GM12878 (cell line): ENCODE measurements around the gene C3. TPM values are rescaled to one million over a fixed set of nuclear protein-coding genes. Genes with fewer than 3 reads are reported as not detected.
A peak's percentile ranks its signal among the peaks of the same experiment; 100 is the strongest.

ENCODE experiments used
- ATAC-seq: fragments of 200-7000 bp; cut with Tn5 transposase; 3 replicates; pipeline ENCODE4 v1.9.1; 2020; ENCODE audit warnings: mild to moderate bottlenecking, moderate library complexity
- BruUV-seq: library from RNA; stranded (reverse); fragments of 400-500 nt; replicated peaks from 2 replicates; lab custom pipeline; 2021; lab: Mats Ljungman, UMichigan
- CTCF ChIA-PET: fragments of 300-600 bp; sonication (Branson Sonifier 250); formaldehyde crosslinking; extraction: SDS; loops from one replicate; lab custom pipeline; 2021; ENCODE audit warnings: inconsistent platforms; lab: Yijun Ruan, JAX
- POLR2A ChIA-PET: fragments of 350-600 bp; formaldehyde crosslinking; extraction: SDS; loops from one replicate; lab custom pipeline; 2021; ENCODE audit warnings: inconsistent platforms; lab: Charles Lee
- RAD21 ChIA-PET: fragments of 300-600 bp; sonication (Branson Sonifier 250); formaldehyde crosslinking; loops from one replicate; lab custom pipeline; 2023; ENCODE audit warnings: antibody characterized with exemption; ENCODE audit not compliant: unreplicated experiment; lab: Charles Lee
- SMC1A ChIA-PET: fragments of 300-600 bp; sonication (Branson Sonifier 250); formaldehyde crosslinking; loops from one replicate; lab custom pipeline; 2023; ENCODE audit not compliant: unreplicated experiment, uncharacterized antibody; lab: Charles Lee
- DNase-seq: peaks from one replicate; pipeline ENCODE4 v3.0.0-alpha.2; 2011; ENCODE audit warnings: low read depth, low spot score
- FAIRE-seq: peaks from 3 replicates; lab custom pipeline; 2011; peaks lifted over from hg19 to GRCh38; lab: Jason Lieb, UNC
- H2AFZ ChIP-seq: 2 replicates; pipeline ENCODE4 v1.6.0; 2011; ENCODE audit warnings: low read depth, low read length, control low read depth; ENCODE audit not compliant: control insufficient read depth
- H3K27ac ChIP-seq: 2 replicates; pipeline ENCODE4 v1.5.1; 2011; ENCODE audit warnings: control low read depth; ENCODE audit not compliant: control insufficient read depth, insufficient read depth
- H3K27me3 ChIP-seq, 2 experiments: replicated peaks in 1 of 2; 2 replicates each; pipeline versions ENCODE4 v1.6.0 to v1.6.1; 2011; ENCODE audit warnings: low read length in 1 of 2; ENCODE audit not compliant: control insufficient read depth in 2 of 2, insufficient read depth in 2 of 2
- H3K36me3 ChIP-seq, 2 experiments: 2 replicates each; pipeline ENCODE4 v1.5.1; 2011; ENCODE audit warnings: low read length in 1 of 2; ENCODE audit not compliant: control insufficient read depth in 2 of 2, insufficient read depth in 2 of 2
- H3K4me1 ChIP-seq: 2 replicates; pipeline ENCODE4 v1.6.1; 2011; ENCODE audit warnings: mild to moderate bottlenecking, low read length, moderate library complexity, mixed read lengths; ENCODE audit not compliant: control insufficient read depth, insufficient read depth
- H3K4me2 ChIP-seq: 2 replicates; pipeline ENCODE4 v1.6.0; 2011; ENCODE audit warnings: control low read depth; ENCODE audit not compliant: control insufficient read depth, insufficient read depth
- H3K4me3 ChIP-seq: fragments of 200-600 bp; sonication (generic); 2 replicates; pipeline ENCODE4 v1.5.1; 2016
- H3K79me2 ChIP-seq: 2 replicates; pipeline ENCODE4 v1.6.0; 2011; ENCODE audit warnings: low read length; ENCODE audit not compliant: control insufficient read depth, insufficient read depth
- H3K9ac ChIP-seq: 2 replicates; pipeline ENCODE4 v1.8.0; 2011; ENCODE audit warnings: low read length, control low read depth, mixed read lengths; ENCODE audit not compliant: control insufficient read depth, insufficient read depth
- H3K9me3 ChIP-seq: replicated peaks from 3 replicates; pipeline ENCODE4 v1.5.1; 2011; ENCODE audit warnings: mild to moderate bottlenecking, low read length; ENCODE audit not compliant: control insufficient read depth, insufficient read depth
- H4K20me1 ChIP-seq: 2 replicates; pipeline ENCODE4 v1.6.0; 2011; ENCODE audit not compliant: control insufficient read depth, insufficient read depth
- BCL11A ChIP-seq: IDR thresholded peaks from 2 replicates; pipeline ENCODE4 v1.6.1; 2011; ENCODE audit warnings: low read depth, low read length
- DPF2 ChIP-seq: fragments of 450-650 bp; IDR thresholded peaks from 2 replicates; pipeline ENCODE4 v1.6.1; 2017; ENCODE audit warnings: mild to moderate bottlenecking
- EED ChIP-seq: sonication (generic); IDR thresholded peaks from 2 replicates; pipeline ENCODE4 v1.6.1; 2016; ENCODE audit warnings: antibody characterized with exemption, low read depth
- ETV6 ChIP-seq, 2 experiments: fragments of 450-650 bp in 1 of 2; IDR thresholded peaks in 1 of 2; conservative IDR thresholded peaks in 1 of 2; 2 replicates each; pipeline ENCODE4 v1.6.1; 2014; ENCODE audit warnings: antibody characterized with exemption in 1 of 2, borderline replicate concordance in 1 of 2, low read depth in 1 of 2, mild to moderate bottlenecking in 1 of 2, moderate library complexity in 1 of 2
- IKZF2 ChIP-seq, 2 experiments: fragments of 450-650 bp; IDR thresholded peaks; 2 replicates each; pipeline ENCODE4 v1.6.1; 2017; ENCODE audit warnings: mild to moderate bottlenecking in 2 of 2, moderate library complexity in 2 of 2
- IRF4 ChIP-seq: IDR thresholded peaks from 2 replicates; pipeline ENCODE4 v1.6.1; 2011; ENCODE audit warnings: low read depth, low read length
- LARP7 ChIP-seq: fragments of 450-650 bp; IDR thresholded peaks from 2 replicates; pipeline ENCODE4 v1.6.1; 2017; ENCODE audit warnings: mild to moderate bottlenecking
- MXI1 ChIP-seq: fragments of 150-350 bp; IDR thresholded peaks from 2 replicates; pipeline ENCODE4 v1.6.1; 2011; ENCODE audit warnings: low read depth, mild to moderate bottlenecking, inconsistent platforms, low read length, improper control_type of control experiment
- NFYA ChIP-seq: IDR thresholded peaks from 2 replicates; pipeline ENCODE4 v1.6.1; 2011; ENCODE audit warnings: low read depth, mild to moderate bottlenecking, low read length, improper control_type of control experiment, borderline replicate concordance
- NRF1 ChIP-seq: conservative IDR thresholded peaks from 2 replicates; pipeline ENCODE4 v1.6.1; 2011; ENCODE audit warnings: mild to moderate bottlenecking, low read depth, low read length, improper control_type of control experiment
- POLR2AphosphoS2 ChIP-seq: IDR thresholded peaks from 2 replicates; pipeline ENCODE4 v1.6.1; 2011; ENCODE audit warnings: low read depth, mild to moderate bottlenecking, low read length, improper control_type of control experiment, moderate library complexity
- POU2F2 ChIP-seq: IDR thresholded peaks from 3 replicates; pipeline ENCODE4 v1.6.1; 2011; ENCODE audit warnings: low read depth, mild to moderate bottlenecking, low read length, borderline replicate concordance
- SMAD1 ChIP-seq: fragments of 450-650 bp; IDR thresholded peaks from 2 replicates; pipeline ENCODE4 v1.6.1; 2018; ENCODE audit warnings: mild to moderate bottlenecking, low read depth; ENCODE audit not compliant: partially characterized antibody
- SRF ChIP-seq, 2 experiments: IDR thresholded peaks; 2 replicates each; pipeline ENCODE4 v1.6.1; 2011; ENCODE audit warnings: low read depth in 2 of 2, low read length in 2 of 2, mild to moderate bottlenecking in 1 of 2, moderate library complexity in 1 of 2
- SUZ12 ChIP-seq: fragments of 200-600 bp; sonication (generic); IDR thresholded peaks from one replicate; pipeline ENCODE4 v1.6.1; 2018; ENCODE audit warnings: antibody characterized with exemption, mild to moderate bottlenecking; ENCODE audit not compliant: unreplicated experiment
- TCF7 ChIP-seq: IDR thresholded peaks from 2 replicates; pipeline ENCODE4 v1.6.1; 2014; ENCODE audit warnings: antibody characterized with exemption, borderline replicate concordance
- ZBED1 ChIP-seq: IDR thresholded peaks from 2 replicates; pipeline ENCODE4 v1.6.1; 2016; ENCODE audit warnings: borderline replicate concordance
- WGBS: methylation state at CpG from one replicate; pipeline ENCODE4 v1.1.6; 2016; ENCODE audit warnings: low lambda C conversion rate; ENCODE audit not compliant: insufficient replicate concordance, insufficient coverage; ENCODE audit errors: missing lambda C conversion rate; 5-methylcytosine and 5-hydroxymethylcytosine counted together
- in situ Hi-C: fragments of 300-500 bp; cut with MboI; formaldehyde crosslinking; loops from 9 replicates; pipeline ENCODE4 v1.14.3; 2018; ENCODE audit warnings: mixed read lengths
- intact Hi-C: fragments of 100-400 bp; cut with micrococcal nuclease; formaldehyde crosslinking; loops from one replicate; pipeline ENCODE4 v1.14.2; 2022; ENCODE audit not compliant: unreplicated experiment
- polyA plus RNA-seq, 11 experiments: library from polyadenylated mRNA; depleted of rRNA in 4 of 11; unstranded in 6 of 11; stranded (reverse) in 5 of 11; fragments of >200 nt; fragmentation: Nextera tagmentation in 4 of 11; fragmentation: Illumina TruSeq in 1 of 11; extraction: Ambion mirVana in 4 of 11; extraction: Trizol in 1 of 11; gene quantifications; 1 replicate in 1 of 11; 2 replicates in 10 of 11; pipeline versions ENCODE4 v1.2.1 to v1.2.3, GENCODE V29; 2011 to 2016; ENCODE audit warnings: inconsistent platforms in 2 of 11, missing spikeins in 2 of 11, low read depth in 1 of 11
- total RNA-seq, 4 experiments: library from RNA; depleted of rRNA in 3 of 4; stranded (reverse); fragments of >200 nt in 3 of 4; fragmentation: Illumina TruSeq in 1 of 4; extraction: Trizol in 1 of 4; gene quantifications; 2 replicates each; pipeline versions ENCODE4 v1.2.1 to v1.2.3, GENCODE V29; 2013 to 2021
- TF ChIP-seq, protein P1 (sequence below): fragments of 450-650 bp; IDR thresholded peaks from 2 replicates; pipeline ENCODE4 v1.6.1; 2017; ENCODE audit warnings: mild to moderate bottlenecking, moderate library complexity
- TF ChIP-seq, protein P2 (sequence below): fragments of 450-650 bp; IDR thresholded peaks from 2 replicates; pipeline ENCODE4 v1.6.1; 2016; ENCODE audit warnings: mild to moderate bottlenecking

C3 gene
- total and polyA plus RNA-seq, 10 of the 15 experiments (the other 5 are each of a cell fraction or from before 2014, with no cell fraction given): 0.20 to 6.7 (median 0.72) TPM

DNA sequence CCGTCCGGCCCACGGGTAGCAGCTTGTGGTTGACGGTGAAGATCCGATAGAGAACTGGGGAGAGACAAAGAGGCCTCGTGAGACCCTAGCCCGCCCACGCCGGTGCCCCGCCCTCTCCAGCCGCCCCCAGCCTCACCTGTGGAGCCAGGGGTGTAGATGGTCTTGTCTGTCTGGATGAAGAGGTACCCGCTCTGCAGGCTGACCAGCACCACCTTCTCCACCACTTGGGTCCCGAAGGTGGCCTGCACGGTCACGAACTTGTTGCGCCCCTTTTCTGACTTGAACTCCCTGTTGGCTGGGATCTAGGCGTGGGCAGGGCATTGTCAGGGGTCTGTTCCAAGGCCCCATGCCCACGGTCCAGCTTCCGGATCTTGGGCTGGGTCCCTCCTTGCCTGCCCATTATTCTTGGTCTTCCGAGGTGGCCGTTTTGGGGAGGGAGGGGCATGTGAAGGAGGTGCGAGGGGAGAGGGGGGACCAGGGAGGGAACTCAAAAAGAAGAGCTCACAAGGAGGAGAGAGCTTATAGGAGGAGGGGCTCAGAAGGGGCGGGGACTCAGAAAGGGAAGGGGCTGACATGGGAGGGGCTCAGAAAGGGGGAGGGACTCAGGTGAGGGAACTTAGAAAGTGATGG, 2.2 kb downstream of the C3 start (continued):
- TF ChIP-seq, protein P1, sequence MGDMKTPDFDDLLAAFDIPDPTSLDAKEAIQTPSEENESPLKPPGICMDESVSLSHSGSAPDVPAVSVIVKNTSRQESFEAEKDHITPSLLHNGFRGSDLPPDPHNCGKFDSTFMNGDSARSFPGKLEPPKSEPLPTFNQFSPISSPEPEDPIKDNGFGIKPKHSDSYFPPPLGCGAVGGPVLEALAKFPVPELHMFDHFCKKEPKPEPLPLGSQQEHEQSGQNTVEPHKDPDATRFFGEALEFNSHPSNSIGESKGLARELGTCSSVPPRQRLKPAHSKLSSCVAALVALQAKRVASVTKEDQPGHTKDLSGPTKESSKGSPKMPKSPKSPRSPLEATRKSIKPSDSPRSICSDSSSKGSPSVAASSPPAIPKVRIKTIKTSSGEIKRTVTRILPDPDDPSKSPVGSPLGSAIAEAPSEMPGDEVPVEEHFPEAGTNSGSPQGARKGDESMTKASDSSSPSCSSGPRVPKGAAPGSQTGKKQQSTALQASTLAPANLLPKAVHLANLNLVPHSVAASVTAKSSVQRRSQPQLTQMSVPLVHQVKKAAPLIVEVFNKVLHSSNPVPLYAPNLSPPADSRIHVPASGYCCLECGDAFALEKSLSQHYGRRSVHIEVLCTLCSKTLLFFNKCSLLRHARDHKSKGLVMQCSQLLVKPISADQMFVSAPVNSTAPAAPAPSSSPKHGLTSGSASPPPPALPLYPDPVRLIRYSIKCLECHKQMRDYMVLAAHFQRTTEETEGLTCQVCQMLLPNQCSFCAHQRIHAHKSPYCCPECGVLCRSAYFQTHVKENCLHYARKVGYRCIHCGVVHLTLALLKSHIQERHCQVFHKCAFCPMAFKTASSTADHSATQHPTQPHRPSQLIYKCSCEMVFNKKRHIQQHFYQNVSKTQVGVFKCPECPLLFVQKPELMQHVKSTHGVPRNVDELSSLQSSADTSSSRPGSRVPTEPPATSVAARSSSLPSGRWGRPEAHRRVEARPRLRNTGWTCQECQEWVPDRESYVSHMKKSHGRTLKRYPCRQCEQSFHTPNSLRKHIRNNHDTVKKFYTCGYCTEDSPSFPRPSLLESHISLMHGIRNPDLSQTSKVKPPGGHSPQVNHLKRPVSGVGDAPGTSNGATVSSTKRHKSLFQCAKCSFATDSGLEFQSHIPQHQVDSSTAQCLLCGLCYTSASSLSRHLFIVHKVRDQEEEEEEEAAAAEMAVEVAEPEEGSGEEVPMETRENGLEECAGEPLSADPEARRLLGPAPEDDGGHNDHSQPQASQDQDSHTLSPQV: no peak
- no peak for TF ChIP-seq MXI1
- no peak for TF ChIP-seq SRF (IDR thresholded peaks at IDR 0.05; ENCODE audit: low read depth in 2 of 2, low read length in 2 of 2)
- no peak for TF ChIP-seq LARP7
- no peak for TF ChIP-seq POLR2AphosphoS2

DNA sequence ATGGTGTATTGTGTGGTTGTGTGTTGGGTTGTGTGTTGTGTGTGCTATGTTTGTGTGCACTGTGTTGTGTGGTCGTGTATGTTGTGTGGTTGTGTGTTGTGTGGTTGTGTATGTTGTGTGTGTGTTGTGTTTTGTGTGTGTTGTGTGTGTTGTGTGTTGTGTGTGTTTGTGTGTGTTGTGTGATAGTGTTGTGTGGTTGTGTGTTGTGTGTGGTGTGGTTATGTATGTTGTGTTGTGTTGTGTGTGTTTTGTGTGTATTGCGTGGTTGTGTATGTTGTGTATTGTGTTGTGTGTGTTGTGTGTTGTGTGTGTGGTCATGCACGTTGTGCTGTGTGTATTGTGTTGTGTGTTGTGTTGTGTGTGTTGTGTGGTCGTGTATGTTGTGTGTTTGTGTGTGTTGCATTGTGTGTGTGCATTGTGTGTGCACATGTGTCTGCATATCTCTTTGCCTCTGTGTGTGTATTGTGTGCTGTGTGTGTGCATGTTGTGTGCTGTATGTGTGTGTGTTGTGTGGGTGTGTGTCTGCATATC, 2.9 kb downstream of the C3 start:
- POLR2A ChIA-PET: no interaction called here
- 0 out of 2 replicates have a peak, but pooled peaks have one; percentile 13 for TF ChIP-seq IRF4
- no peak for TF ChIP-seq DPF2
- TF ChIP-seq IKZF2 (IDR thresholded peaks at IDR 0.05): no peak; a peak in 1 of 4 replicates
- no peak for TF ChIP-seq ETV6 (conservative IDR thresholded peaks at IDR 0.05 in 1 of 2, IDR thresholded peaks at IDR 0.05 in 1 of 2; ENCODE audit: borderline replicate concordance in 1 of 2, low read depth in 1 of 2)
- TF ChIP-seq NFYA: no peak
- TF ChIP-seq, protein P2, sequence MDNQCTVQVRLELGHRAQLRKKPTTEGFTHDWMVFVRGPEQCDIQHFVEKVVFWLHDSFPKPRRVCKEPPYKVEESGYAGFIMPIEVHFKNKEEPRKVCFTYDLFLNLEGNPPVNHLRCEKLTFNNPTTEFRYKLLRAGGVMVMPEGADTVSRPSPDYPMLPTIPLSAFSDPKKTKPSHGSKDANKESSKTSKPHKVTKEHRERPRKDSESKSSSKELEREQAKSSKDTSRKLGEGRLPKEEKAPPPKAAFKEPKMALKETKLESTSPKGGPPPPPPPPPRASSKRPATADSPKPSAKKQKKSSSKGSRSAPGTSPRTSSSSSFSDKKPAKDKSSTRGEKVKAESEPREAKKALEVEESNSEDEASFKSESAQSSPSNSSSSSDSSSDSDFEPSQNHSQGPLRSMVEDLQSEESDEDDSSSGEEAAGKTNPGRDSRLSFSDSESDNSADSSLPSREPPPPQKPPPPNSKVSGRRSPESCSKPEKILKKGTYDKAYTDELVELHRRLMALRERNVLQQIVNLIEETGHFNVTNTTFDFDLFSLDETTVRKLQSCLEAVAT: 0 out of 2 replicates have a peak, but pooled peaks have one; percentile 36
- no peak for TF ChIP-seq EED
- no peak for TF ChIP-seq ZBED1
- TF ChIP-seq LARP7: no peak
- TF ChIP-seq BCL11A: no peak
- no peak for TF ChIP-seq TCF7
- TF ChIP-seq SMAD1: no peak
- no peak for TF ChIP-seq NRF1
- TF ChIP-seq POU2F2: no peak
- no peak for TF ChIP-seq SUZ12

More for the DNA sequence above, 2.9 kb downstream of the C3 start:
- Histone ChIP-seq H3K9ac (no peak overlapping the region), H3K79me2 (no peaks in the 10 kb centered on the region), H3K9me3 (no peaks in the 10 kb centered on the region), H2AFZ (no peak overlapping the region), H3K4me1 (peaks cover 21% of the 10 kb centered on the region), H3K4me2 (no peak overlapping the region), H4K20me1 (no peaks in the 10 kb centered on the region), H3K27ac (no peak overlapping the region), H3K36me3 (no peaks in the 10 kb centered on the region), H3K27me3 (no peaks in the 10 kb centered on the region), H3K4me3 (no peak overlapping the region)
- SMC1A ChIA-PET: no interaction called here
- no TSS peak for BruUV-seq
- FAIRE-seq (peak; percentile 73), ATAC-seq (no peak), DNase-seq (no peak)
- RAD21 ChIA-PET: no interaction called here
- CTCF ChIA-PET: no interaction called here
- intact Hi-C loops: no loop called here
- 39% methylated on average over 4 of the region's 4 CpGs for WGBS
- in situ Hi-C loops: no loop called here
